Activated CD4-positive, CD25-positive, alpha-beta regulatory T cell treated with anti-CD3 and anti-CD28 coated beads, Interleukin-2, amount 50 U/mL, for 16 hours (primary cell): ENCODE measurements around the gene TUBGCP6.
"Not testable (repeated sequence)": the region's sequence is repeated elsewhere in the genome, so short reads cannot be mapped to it uniquely, and the experiment has no call there.

Experiments used
- DNase-seq: peaks from one replicate; pipeline ENCODE4 v3.0.0-alpha.2; 2020; ENCODE audit warnings: low read depth, low spot score

Gene TUBGCP6

DNA sequence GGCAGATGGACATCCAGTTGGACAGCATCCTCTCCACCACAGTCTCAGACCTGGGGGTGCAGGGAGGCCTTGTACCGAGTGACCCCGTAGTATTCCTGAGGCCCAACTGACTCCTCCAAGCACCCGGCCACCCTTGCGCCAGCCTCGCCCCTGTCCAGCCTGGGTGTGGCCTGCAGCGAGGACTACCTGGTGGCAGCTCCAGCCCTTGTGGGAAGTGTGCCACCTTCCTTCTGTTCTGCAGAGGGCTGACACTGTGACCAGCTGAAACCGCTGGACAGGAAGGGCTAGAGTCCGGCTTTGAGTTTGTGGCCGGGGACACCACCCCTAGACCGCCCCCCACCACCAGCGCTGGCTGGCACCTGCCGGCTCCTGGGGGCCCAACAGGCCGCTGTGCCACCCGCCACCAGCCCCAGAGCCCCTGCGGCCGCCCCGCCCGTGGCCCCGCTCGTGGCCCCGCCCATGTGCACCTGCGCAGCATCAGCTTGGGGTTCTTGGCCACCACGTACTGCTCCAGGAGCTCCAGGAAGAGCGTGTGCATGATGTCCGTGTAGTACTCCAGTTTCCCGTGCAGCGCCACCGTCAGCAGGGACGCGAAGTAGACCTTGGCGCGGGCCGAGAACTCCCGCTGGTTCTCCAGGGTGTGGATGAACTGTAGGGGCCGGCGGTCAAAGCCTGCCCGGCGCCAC, 35.3 kb upstream of the TUBGCP6 start:
- DNase-seq, result no peak

DNA sequence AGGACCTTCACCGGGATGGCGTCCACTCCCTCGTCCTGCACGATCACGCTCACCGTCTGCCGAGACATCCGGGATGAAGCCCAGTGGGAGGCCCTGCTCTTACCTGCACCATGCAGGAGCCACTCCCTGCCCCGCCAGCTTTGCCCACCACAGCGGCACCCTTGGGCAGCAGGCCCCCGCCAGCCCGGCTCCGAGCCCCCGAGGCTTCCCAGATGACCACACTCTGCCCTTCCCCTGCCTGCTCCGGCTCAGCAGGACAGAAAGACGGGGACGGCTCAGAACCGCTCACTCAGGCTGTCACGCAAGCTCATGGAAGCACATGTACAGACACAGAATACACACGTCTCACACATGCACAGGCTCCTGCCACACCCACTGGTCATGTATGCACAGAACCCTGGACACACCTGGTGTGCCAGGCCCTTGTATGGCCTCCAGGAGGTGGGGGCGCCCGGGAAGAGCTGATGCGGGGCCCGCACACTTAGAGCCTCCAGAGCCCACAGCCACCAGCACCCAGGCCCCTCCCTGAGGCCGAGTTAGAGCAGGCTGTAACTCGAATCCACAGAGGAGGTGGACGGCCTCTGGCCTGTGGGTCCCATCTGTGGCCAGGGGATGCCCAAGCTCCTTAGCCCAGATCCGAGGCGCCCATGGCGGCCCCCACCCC, 34.3 kb upstream of the TUBGCP6 start:
- DNase-seq, result no peak

DNA sequence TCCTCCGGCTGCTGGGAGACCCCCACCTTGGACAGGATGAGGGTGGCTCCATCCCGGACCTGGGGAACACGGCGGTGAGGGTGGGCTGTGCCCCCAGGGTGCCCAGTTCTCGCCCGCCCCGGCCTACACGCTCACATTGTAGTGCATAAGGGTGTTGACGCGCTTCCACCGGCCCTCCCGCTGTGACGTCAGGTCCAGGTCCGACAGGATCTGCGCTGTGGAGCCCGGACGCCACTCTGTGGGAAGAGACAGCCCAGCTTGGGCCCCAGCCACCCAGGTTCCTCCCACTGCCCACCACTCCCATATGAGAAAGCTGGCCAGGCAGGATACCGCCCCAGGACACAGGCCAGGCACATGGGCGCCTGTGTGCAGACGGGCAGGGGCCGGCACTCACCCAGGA, 33.6 kb upstream of the TUBGCP6 start:
- DNase-seq, result no peak

GRCh38 chr22:50277761-50278160, 32.9 kb upstream of the TUBGCP6 start:
- no peak for DNase-seq

DNA sequence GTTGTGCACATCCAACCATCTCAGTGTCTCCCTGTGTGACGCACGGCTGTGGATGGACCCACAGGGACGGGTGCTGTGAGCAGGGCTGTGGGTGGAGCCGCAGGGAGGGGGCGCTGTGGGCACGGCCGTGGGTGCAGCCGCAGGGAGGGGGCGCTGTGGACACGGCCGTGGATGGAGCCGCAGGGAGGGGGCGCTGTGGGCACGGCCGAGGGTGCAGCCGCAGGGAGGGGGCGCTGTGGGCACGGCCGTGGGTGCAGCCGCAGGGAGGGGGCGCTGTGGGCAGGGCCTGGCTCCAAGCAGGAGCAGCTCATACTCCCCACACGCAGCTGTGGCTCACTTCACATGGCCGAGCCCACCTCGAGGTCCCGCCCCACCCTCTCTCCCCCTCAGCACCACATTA, 31.3 kb upstream of the TUBGCP6 start:
- peak; percentile 7 for DNase-seq

- no peak for DNase-seq
These were observed 30.6 kb upstream of the TUBGCP6 start for GRCh38 chr22:50275181-50276055.

DNA sequence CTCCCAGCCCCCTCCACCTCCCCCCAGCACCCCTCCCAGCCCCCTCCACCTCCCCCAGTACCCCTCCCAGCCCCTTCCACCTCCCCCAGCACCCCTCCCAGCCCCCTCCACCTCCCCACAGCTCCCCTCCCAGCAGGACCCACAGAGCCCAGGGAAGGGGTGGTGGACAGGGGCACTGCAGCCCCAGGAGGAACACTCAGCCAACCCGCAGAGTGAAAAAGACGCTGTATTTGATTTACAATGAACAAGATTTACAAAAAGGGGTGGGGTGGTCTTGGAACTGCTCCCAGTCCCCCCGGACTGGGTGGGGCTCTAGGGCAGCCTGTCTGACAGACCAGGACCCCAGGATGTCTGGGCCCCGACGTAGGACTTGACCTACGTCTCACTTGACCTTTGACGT, 29.9 kb upstream of the TUBGCP6 start:
- DNase-seq, result no peak

GRCh38 chr22:50274311-50274710, 29.5 kb upstream of the TUBGCP6 start:
- DNase-seq, result no peak

- not testable (repeated sequence) for DNase-seq
These were observed 29.0 kb upstream of the TUBGCP6 start for GRCh38 chr22:50273781-50274180.

DNA sequence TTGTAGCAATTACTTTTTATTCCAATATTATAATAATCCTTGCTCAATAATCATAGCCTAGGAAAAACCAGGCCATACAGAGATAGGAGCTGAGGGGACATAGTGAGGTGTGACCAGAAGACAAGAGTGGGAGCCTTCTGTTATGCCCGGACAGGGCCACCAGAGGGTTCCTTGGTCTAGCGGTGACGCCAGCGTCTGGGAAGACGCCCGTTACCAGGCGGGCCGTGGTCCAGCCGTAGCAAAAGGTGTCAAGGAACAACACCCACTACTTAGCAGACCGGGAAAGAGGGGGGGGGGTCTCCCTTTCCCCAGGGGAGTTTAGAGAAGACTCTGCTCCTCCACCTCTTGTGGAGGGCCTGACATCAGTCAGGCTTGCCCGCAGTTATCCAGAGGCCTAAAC, 28.5 kb upstream of the TUBGCP6 start:
- not testable (repeated sequence) for DNase-seq

GRCh38 chr22:50272044-50272802, 27.4 kb upstream of the TUBGCP6 start:
- no peak for DNase-seq

DNA sequence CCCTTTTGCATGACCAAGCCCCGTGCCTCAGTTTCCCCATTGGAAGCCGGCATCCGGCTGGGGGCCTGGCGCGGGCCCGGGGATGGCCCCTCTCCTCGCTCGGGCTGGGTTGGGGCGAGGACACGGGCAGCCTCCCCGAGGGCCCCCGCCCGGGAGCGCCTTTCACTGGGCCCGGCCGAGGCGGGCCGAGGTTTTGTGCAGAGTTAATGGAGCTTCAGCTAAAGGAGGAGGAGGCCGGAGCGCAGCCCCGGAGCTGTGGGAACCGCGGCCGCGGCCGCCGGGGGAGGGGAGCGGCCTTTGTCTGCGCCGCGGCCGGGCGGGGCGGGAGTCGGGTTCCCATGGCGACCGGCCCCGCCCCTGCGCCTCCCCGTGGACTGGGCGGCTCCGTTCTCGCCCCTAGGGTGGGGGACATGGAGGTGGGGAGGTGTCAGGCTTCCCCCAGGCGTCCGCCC, 26.7 kb upstream of the TUBGCP6 start:
- peak; percentile 26 for DNase-seq

DNA sequence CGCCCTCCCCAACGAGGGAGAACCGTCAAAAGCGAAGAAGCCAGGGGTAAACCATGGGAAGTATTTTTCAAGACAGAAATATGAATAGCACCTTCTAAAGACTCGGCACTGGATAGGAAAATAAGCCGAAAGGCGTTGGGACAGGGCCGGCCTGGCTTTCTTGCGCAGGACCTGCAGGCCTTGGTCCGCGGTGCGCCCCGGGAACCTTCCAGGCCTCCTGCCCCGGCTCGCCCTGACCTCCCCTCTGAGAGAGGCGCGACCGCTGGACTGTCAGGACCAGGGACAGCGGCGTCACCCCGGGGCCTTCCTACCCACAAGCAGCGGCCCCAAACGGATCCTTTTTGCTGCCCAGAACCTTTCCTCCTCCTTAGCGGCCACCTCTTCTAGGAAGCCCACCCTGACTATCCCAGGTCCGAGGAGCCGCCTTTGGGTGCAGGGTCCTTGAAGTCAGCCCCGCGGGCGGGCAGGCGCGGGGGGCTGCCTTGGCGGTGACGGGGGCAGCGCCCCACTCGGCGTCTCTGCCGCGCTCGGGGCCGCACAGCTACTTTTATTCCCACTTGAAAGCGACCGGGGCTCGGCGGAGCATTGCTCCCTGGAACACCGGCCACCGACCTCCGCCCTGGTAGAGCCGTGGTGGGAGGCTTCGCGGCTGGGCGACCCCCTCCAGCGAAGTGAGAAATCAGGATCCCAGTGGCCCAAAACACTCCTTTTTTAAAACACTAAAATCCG, 26.0 kb upstream of the TUBGCP6 start:
- no peak for DNase-seq

- DNase-seq, result peak; percentile 37
These were observed 25.3 kb upstream of the TUBGCP6 start, which contains the start of gene MAPK11 for GRCh38 chr22:50269970-50270665. MAPK11 (minus strand) TSS chr22:50270380; CDS start chr22:50270292, 88 bp downstream.

- DNase-seq, result no peak
These were observed 24.7 kb upstream of the TUBGCP6 start for GRCh38 chr22:50269573-50269969.

DNA sequence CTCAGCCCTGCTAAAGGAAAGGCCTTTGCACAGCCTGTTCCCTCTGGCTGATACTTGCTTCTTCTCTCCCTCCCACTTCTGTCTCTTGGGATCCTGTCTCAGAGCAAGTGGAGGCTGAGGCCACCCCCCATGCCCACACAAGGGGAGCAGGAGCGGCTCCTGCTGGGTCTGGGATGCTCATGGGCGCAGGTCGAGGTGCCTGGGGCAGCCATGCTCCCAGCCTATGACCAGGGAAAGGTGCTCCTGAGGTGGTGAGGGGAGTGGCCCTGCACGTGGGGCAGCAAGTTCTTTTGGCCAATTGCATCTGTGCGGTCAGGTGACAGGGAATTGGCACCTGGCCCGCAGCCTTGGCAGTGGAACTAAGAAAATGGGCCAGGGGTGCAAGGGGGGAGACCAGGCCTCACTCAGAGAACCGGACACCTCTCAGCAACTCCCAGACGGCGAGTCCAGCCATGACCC, 23.9 kb upstream of the TUBGCP6 start:
- no peak for DNase-seq

DNA sequence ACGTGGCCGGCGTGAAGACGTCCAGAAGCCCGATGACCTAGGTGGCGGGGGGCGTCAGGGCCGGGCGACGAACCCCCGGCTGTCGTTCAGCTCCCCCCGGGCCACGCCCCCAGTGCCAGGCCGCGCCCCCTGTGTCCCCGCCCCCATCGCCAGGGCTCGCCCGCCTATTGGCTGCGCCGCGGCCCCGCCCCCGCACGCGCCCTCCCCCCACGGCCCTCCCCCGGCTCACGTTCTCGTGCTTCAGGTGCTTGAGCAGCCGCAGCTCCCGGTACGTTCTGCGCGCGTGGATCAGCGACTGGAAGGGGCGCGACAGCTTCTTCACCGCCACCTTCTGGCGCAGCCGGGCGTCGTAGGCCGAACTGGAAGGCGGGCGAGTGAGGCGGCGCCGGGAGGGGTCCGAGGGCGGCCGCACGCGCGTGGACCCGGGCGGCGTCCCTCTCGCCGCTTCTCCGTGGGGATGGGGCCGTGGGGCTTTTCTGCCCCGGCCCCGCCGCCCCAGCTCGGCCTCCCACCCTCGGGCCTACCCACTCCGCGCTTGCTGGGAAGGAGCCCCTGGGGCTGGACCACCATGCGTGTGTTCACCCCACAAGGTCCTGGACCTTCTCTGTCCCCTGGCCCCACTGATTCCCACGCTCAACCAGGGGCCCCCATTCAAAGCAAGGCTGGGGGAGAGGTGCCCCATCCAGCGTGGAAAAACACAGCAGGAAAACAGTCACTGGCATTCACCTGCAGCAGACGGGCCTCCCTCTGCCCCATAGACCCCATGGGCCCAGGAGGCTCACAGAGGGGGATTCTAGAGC, 23.0 kb upstream of the TUBGCP6 start:
- DNase-seq, result no peak

GRCh38 chr22:50266994-50267393, 22.2 kb upstream of the TUBGCP6 start:
- DNase-seq, result no peak

DNA sequence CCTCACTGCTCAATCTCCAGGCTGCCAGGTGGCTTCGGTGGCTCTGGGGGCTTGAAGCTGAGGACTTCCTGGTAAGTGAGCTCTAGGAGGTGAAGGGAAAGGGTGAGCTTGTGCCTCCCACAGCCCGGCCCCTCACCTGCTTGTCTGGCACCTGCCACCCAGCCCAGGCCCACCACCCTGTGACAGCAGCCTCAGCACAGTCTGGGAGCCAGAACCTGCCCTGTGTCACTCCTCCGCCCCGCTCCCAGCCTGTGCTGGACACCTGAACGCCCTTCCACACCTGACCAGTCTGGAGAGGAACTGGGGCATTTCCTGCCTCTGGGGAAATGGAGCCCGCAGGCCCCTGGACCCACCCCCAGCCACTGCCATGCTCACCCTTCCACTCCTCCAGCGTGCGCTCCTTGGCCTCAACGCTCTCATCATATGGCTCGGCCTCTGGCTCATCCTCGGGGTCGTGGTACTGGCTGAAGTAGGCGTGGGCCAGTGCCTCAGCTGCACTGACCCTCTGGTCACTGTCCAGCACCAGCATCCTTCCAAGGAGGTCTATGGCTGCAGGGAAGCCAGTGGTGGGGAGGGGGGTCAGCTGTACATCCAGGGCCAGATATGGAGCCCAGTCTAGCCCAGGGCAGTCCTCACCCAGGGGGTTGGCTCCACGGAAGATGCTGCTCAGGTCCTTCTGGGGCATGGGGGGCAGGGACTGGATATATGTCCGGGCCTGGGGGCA, 20.3 kb upstream of the TUBGCP6 start:
- no peak for DNase-seq
